GM23248 (cell line): Measurements from ENCODE around the gene C5.
"Not testable (repeated sequence)": the region's sequence is repeated elsewhere in the genome, so short reads cannot be mapped to it uniquely, and the experiment has no call there.

Experiments
- EZH2 ChIP-seq: fragments of 200-600 bp; sonication (generic); IDR thresholded peaks from 2 replicates; pipeline ENCODE4 v1.6.1; 2018; ENCODE audit warnings: antibody characterized with exemption, mild to moderate bottlenecking; ENCODE audit not compliant: insufficient read depth, poor library complexity, severe bottlenecking
- EZH2phosphoT487 ChIP-seq: fragments of 200-600 bp; sonication (generic); IDR thresholded peaks from 2 replicates; pipeline ENCODE4 v1.6.1; 2018; ENCODE audit warnings: antibody characterized with exemption, moderate library complexity, mild to moderate bottlenecking, low read depth; ENCODE audit not compliant: insufficient read depth

DNA sequence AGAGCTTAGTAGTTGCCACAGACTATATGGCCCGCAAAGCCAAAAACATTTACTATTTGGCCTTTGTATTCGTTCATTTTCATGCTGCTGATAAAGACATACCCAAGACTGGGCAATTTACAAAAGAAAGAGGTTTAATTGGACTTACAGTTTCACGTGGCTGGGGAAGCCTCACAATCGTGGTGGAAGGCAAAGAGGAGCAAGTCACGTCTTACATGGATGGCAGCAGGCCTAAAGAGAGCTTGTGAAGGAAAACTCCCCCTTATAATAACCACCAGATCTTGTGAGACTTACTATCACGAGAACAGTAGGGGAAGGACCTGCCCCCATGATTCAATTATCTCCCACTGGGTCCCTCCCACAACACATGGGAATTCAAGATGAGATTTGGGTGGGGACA, 40.7 kb upstream of the C5 start:
- TF ChIP-seq EZH2, EZH2phosphoT487: not testable (repeated sequence)
